Inflammatory macrophage (primary cell): Measurements from ENCODE around the gene ZP3.
"Not testable (repeated sequence)": the region's sequence is repeated elsewhere in the genome, so short reads cannot be mapped to it uniquely, and the experiment has no call there.

Source experiments
- DNase-seq, 2 donors: peaks; one replicate each; pipeline ENCODE4 v3.0.0-alpha.2; 2020 to 2022

The ZP3 gene

DNA sequence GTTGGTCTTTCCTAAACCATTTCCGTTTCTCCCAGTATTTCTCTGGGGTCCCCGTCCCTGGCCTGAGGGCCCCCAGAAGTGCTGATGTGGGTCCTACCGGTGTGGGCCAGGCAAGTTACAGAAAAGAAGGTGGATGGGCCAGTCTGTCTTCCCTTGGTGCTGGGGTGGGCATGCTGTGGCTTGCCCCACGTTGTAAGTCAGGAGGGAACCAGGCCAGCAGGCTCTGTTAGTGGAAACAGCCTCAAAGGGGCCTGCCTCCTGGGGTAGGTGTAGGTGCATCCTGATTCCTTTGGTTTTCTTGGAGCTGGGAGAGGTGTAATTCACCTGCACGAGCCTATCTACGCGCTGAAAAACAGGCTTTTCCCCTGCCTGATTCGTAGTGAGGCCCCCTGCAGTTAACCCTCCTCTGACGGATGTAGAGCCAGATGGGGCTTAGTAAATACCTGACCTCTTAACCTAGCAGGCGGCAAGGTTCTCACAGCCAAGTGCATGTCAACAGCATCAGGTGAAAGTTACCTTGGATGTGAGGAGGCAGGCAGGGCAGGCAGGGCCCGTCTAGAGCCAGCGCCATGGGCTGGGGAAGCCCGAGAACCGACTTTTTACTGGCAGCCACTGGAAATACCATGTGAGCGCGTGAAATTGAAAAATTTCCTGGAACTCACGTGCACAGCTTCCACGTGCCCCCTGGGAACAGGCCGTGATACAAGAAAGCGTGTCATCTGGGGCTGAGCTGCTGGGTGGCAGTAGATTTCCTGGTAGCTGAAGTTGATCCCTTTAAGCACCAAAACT lies 61.3 kb downstream of the ZP3 start:
- not testable (repeated sequence) for DNase-seq

DNA sequence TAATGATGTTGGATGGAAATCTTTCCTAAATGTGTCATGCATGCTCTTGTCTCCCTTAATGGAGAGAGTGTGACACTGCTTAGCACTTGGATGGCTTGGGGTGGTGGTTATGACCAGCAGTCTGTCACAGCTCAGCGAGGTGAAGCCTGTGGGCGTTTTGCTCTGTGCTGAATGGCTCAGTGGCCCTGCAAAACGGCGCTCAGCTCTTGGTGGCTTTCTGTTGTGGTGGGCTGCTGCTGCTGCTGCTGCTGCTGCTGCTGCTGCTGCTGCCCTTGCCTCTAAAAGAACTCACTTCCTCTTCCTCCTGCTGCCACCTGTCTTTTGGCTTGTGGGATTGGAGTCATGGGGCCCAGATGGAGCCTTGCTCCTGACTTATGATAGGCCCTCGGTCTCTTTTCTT lies 61.9 kb downstream of the ZP3 start:
- DNase-seq: not testable (repeated sequence)

DNA sequence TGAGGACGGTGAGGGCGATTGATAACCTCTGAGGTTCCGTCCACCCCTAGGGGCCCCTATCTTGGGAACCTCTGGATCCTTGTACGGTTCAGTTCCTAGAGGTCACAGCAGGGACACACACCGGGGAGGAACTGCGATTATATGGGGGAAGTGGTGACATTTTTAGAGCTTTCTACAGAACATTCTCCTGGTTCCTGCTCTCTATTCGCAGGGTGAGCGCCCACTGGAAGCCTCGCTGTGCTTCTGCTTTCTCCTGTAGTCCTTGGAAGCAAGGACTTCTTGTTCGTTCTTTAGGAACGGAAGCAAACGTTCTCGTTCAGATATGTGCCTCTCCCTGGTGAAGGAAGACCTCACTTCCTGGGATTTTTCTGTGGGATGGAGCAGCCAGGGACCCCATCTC lies 63.2 kb downstream of the ZP3 start:
- DNase-seq: not testable (repeated sequence)
